Mammary epithelial cell (primary cell): ENCODE results near the gene CHAF1A.

Source experiments
- CTCF ChIP-seq, 2 donors: IDR thresholded peaks in 1 of 2; conservative IDR thresholded peaks in 1 of 2; 2 replicates each; pipeline ENCODE4 v1.5.1; 2011 to 2012; ENCODE audit warnings: inconsistent platforms in 2 of 2, low read length in 2 of 2, mild to moderate bottlenecking in 2 of 2, control low read depth in 1 of 2, low read depth in 1 of 2; ENCODE audit not compliant: insufficient read depth in 1 of 2; ENCODE audit errors: extremely low read depth in 1 of 2
- EZH2 ChIP-seq: IDR thresholded peaks from 2 replicates; pipeline ENCODE4 v1.6.1; 2012; ENCODE audit warnings: low read length, inconsistent platforms, borderline replicate concordance

GRCh38 chr19:4390567-4391305 is 11.7 kb upstream of the CHAF1A start:
- no peak for TF ChIP-seq CTCF (conservative IDR thresholded peaks at IDR 0.05 in 1 of 2, IDR thresholded peaks at IDR 0.05 in 1 of 2; ENCODE audit: extremely low read depth in 1 of 2, insufficient read depth in 1 of 2, low read depth in 1 of 2, low read length in 2 of 2)
- no peak for TF ChIP-seq EZH2
